GM10248 (cell line): ENCODE results near the gene INHBC.
"Not testable (repeated sequence)": the region's sequence is repeated elsewhere in the genome, so short reads cannot be mapped to it uniquely, and the experiment has no call there.

Experiments
- CTCF ChIA-PET: fragments of 300-600 bp; sonication (Branson Sonifier 250); formaldehyde crosslinking; extraction: SDS; loops from one replicate; lab custom pipeline; 2021; ENCODE audit warnings: antibody characterized with exemption; lab: Yijun Ruan, JAX
- POLR2A ChIA-PET: fragments of 350-650 bp; sonication (Branson Sonifier 250); formaldehyde crosslinking; extraction: SDS; loops from one replicate; lab custom pipeline; 2020; ENCODE audit warnings: antibody characterized with exemption; lab: Yijun Ruan, JAX
- DNase-seq: peaks from one replicate; pipeline ENCODE4 v3.0.0; 2012; ENCODE audit errors: extremely low spot score
- CTCF ChIP-seq: IDR thresholded peaks from 2 replicates; pipeline ENCODE4 v1.5.1; 2012; ENCODE audit warnings: mild to moderate bottlenecking, low read depth; ENCODE audit errors: extremely low read depth, missing control alignments, control extremely low read depth

INHBC gene

GRCh38 chr12:57415088-57415487 lies 19.5 kb upstream of the INHBC start:
- CTCF ChIA-PET, result interaction anchor here (1.4 to 1.5 kb wide), 2 partner anchors 15 to 38 kb away, joined by 4 to 6 read pairs; no protein-coding TSS in a partner anchor

GRCh38 chr12:57416039-57416996 lies 18.3 kb upstream of the INHBC start:
- TF ChIP-seq CTCF, result no peak
- ChIA-PET POLR2A (no interaction called here), CTCF (interaction anchor here (1.3 kb wide), 1 partner anchor 55 kb away, joined by 3 read pairs; no protein-coding TSS in a partner anchor)
- DNase-seq, result no peak

More at GRCh38 chr12:57415088-57415487, 19.5 kb upstream of the INHBC start:
- POLR2A ChIA-PET, result interaction anchor here (0.7 kb wide), 1 partner anchor 13 kb away, joined by 3 read pairs; no protein-coding TSS in a partner anchor
- TF ChIP-seq CTCF, result no peak
- DNase-seq, result no peak

- no peak for DNase-seq
- no peak for TF ChIP-seq CTCF
- ChIA-PET CTCF (interaction anchor here (1.1 to 2.9 kb wide), 4 partner anchors 12 to 175 kb away, joined by 3 to 14 read pairs (median 4); partner anchors contain the start of gene INHBE), POLR2A (no interaction called here)
These were observed 16.3 kb upstream of the INHBC start for GRCh38 chr12:57418255-57418654.

GRCh38 chr12:57419495-57419894 lies 15.1 kb upstream of the INHBC start:
- no peak for TF ChIP-seq CTCF
- ChIA-PET POLR2A (no interaction called here), CTCF (interaction anchor here (0.9 to 2.9 kb wide), 5 partner anchors 8 to 176 kb away, joined by 3 to 14 read pairs (median 3); partner anchors contain the start of genes INHBC and INHBE)
- no peak for DNase-seq

- no peak for DNase-seq
- no peak for TF ChIP-seq CTCF
- ChIA-PET POLR2A (no interaction called here), CTCF (interaction anchor here (0.7 to 1.8 kb wide), 3 partner anchors 9 to 54 kb away, joined by 3 to 11 read pairs (median 4); no protein-coding TSS in a partner anchor)
These were observed 14.1 kb upstream of the INHBC start for GRCh38 chr12:57420482-57420881.

GRCh38 chr12:57426948-57427347 lies 7.6 kb upstream of the INHBC start:
- POLR2A ChIA-PET, result interaction anchor here (0.7 kb wide), 1 partner anchor 171 kb away, joined by 6 read pairs; no protein-coding TSS in a partner anchor
- CTCF ChIA-PET, result interaction anchor here (1.2 to 6.9 kb wide), 3 partner anchors 25 to 184 kb away, joined by 3 to 58 read pairs (median 4); no protein-coding TSS in a partner anchor
- not testable (repeated sequence) for DNase-seq

- no peak for TF ChIP-seq CTCF
- ChIA-PET CTCF (interaction anchor here (1.0 to 6.9 kb wide), 5 partner anchors 8 to 46 kb away, joined by 3 to 58 read pairs (median 6); no protein-coding TSS in a partner anchor), POLR2A (interaction anchor here (0.6 kb wide), 1 partner anchor 64 kb away, joined by 5 read pairs; no protein-coding TSS in a partner anchor)
- DNase-seq, result no peak
These were observed 5.6 kb upstream of the INHBC start for GRCh38 chr12:57428965-57429364.
